Measurements from ENCODE around the gene RALGDS.

DNA sequence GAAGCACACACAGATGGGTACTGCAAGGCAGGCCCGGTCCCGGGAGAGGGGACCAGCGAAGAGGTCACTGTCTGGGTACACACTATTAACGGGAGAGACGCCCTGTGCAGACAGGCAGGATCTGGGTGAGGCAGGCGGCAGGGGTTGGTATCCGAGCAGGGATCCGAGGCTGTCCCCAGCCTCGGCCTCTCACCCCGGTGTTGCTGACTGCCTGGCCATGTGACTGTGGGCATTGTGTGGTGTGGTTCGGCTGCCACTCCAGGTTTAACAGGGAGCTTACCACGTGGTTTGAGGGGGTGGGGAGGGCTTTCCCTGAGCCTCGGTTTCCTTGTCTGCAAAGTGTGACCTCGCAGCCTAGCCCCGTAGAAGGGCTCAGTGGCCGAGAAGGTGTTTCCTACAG lies 11.1 kb upstream of the RALGDS start:
- TF ChIP-seq, protein P1, sequence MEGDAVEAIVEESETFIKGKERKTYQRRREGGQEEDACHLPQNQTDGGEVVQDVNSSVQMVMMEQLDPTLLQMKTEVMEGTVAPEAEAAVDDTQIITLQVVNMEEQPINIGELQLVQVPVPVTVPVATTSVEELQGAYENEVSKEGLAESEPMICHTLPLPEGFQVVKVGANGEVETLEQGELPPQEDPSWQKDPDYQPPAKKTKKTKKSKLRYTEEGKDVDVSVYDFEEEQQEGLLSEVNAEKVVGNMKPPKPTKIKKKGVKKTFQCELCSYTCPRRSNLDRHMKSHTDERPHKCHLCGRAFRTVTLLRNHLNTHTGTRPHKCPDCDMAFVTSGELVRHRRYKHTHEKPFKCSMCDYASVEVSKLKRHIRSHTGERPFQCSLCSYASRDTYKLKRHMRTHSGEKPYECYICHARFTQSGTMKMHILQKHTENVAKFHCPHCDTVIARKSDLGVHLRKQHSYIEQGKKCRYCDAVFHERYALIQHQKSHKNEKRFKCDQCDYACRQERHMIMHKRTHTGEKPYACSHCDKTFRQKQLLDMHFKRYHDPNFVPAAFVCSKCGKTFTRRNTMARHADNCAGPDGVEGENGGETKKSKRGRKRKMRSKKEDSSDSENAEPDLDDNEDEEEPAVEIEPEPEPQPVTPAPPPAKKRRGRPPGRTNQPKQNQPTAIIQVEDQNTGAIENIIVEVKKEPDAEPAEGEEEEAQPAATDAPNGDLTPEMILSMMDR (IDR thresholded peaks at IDR 0.05), result no peak
- TF ChIP-seq EZH2 (IDR thresholded peaks at IDR 0.05; ENCODE audit: borderline replicate concordance, insufficient read depth, low read depth, low read length, poor library complexity, severe bottlenecking), result no peak
